CD1c-positive myeloid dendritic cell (primary cell): ENCODE results near the gene ZBTB43.
"Not testable (repeated sequence)": the region's sequence is repeated elsewhere in the genome, so short reads cannot be mapped to it uniquely, and the experiment has no call there.

Experiments
- DNase-seq: peaks from one replicate; pipeline ENCODE4 v3.0.0-alpha.2; 2016; ENCODE audit errors: extremely low spot score

The ZBTB43 gene

DNA sequence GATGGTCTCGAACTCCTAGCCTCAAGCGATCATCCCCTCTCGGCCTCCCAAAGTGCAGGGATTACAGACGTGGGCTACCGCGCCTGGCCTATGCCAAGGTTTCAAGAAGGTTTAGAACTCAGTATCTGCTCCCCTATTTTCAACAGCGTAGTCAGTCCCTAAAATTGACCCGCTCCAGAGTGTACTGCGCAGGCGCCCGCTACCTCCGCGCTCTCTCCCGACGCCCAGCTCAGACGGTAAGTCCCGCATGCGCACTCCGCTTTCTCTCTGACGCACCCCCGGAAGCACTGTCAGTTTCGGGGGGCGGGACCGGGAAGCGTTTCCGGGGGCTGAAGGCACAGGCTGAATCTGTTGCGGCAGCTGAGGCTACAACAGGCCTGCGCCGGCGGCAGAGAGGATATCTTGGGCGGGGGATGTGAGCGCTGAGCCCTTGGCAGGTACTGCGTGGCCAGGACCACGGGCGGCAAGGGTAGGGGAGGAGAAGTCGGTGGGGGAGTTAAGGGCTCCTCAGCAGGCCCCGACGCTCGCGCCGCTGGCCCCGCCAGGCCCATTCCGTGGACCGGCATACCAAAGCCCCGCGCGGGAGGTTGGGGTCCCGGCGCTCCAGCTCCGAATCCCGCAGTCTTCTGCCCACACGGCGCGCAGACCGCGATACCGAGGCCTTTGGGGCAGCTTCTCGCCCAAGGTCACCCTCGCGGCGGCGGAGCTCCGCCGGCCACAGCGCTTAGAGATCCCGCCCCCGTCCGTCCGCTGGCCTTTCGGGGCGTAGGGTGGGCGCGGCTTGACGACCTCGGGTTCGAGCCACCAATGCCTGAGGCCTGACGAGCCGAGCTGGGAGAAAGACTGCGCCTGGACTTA is at the start of gene ZBTB43:
Gene ZBTB43 (plus strand): TSS at position 345 of the 858 bp plus-strand sequence. CDS start 27,470 bp downstream, outside the sequence.
- peak; percentile 99 for DNase-seq

DNA sequence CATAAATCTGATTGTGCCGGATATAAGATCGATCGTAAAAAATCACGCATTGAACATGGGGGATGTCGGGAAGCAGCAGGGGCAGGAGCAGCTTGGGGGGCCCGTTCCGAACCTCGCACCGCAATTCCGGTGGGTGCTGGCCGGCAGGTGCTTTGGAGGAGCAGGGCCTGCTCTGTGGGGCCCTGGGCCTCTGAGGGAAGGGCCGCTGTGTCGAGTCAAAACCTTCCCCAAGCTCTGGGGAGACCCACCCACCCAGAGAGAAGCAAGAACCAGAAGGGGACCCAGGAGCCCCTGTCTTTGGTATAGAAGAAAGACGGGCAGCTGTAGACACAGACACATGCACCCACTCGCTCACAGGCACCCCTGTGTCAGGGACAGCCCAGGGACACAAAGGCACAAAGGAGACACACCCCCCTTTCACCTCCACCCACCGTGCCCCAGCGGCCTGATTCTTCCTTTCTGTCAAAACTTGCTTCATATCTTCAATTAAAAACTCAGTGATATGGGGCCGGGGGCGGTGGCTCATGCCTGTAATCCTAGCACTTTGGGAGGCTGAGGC is 49.4 kb upstream of the ZBTB43 start:
- DNase-seq, result no peak

DNA sequence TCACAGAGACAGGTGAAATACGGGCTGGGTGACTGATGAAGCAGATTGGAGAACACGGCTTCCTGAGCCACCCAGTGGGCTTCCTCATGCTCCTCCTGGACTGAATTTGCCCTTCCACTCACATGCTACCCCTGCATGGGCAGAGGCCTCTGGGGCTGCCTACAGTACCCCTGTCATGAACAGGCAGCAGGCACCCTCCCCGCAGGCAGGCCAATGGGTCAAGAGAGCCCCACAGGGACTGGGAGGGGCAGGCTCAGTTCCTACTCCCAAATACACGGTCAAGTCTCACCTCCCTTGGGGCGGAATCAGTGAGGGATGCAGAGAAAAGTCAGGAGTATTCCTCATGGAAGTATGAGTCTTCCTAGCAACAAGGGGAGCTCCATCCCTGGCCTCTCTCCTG is 48.6 kb upstream of the ZBTB43 start:
- DNase-seq, result no peak

- no peak for DNase-seq
Observed at GRCh38 chr9:126756876-126757415, 47.9 kb upstream of the ZBTB43 start.

GRCh38 chr9:126758916-126759585 is 45.8 kb upstream of the ZBTB43 start:
- no peak for DNase-seq

DNA sequence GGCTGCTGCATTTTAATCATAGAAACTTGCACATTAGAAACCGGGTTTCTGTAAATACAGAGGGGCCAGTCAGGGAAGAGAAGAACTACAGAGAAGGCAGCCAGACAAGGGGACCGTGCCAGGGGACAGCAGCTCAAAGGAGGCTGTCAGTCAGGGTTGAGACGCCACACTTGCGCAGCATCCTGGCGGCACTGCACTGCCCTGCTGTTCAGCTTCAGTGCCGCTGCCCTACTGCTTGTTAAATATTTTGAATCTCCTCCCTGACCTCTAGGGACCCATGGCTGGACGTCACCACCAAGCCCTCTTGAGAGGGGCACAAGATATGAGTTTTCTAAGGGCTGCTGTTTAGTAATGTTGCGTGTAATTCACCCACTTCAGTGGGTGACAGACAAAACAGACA is 43.6 kb upstream of the ZBTB43 start:
- no peak for DNase-seq

DNA sequence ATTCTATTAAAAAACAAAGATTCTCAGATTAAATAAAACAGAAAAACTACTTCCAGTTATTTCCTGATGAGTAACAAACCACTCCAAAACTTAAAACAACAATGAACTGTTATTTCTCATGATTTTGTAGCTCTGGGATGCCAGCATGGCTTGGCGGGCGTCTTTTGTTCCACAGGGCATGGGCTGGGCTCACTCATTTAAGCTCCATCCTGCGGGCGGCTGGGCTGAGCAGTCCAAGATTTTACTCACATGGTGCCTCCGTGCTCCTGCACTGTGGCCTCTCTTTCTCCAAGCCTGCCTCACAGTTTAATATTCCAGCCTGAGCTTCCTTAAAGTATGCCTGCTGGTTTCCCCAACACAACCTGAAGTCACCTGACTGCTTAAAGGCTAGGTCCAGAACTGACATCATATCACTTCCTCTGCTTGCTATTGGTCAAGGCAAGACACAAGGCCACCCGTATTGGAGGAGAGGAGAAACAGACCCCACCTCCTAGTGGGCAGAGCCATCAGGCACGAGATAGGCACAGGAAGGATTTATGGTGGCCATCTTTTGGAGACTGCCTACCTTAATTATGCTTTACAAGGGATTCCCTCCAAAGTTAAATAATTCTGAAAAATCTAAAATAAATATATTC is 41.6 kb upstream of the ZBTB43 start:
- no peak for DNase-seq

DNA sequence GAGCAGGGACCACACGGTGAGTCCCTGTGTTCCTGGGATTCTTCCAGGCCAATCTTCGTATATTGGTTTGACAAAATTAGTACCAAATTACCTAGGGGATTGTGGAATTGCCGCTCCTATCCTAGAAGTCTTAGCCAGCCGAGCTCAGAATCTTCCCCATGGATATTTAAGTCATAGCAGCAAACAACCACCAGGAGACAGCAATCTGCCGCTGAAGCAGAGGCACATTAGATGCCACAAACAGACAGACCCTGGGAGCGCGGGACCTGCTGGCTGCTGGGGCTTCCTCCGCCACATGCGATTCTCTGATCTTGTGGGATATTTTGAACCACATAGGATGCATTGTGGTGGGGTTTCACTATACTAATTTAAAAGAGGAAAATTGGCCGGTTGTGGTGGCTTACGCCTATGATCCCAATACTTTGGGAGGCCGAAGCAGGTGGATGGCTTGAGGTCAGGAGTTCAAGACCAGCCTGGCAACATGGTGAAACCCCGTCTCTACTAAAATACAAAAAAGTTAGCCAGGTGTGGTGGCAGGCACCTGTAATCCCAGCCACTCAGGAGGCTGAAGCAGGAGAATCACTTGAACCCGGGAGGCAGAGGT is 31.7 kb upstream of the ZBTB43 start:
- no peak for DNase-seq

DNA sequence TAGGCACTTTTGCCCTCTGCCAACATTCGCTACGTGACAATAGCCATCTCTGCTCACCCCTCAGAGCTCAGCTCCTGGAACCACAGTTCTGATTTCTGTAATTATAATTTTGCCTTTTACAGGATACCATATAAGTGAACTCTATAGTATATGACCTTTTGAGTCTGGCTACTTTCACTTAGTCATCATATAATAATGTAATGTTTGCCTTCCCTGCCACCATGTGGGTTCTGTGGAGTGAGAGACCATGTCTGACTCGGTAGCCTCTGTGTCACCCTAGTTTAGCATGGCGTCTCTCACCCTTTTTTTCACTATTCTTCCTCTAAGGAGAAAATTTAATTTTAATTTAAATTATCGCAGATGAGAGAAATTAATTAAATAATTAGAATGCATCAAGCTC is 28.9 kb upstream of the ZBTB43 start:
- no peak for DNase-seq

GRCh38 chr9:126777733-126778132 is 27.1 kb upstream of the ZBTB43 start:
- no peak for DNase-seq

DNA sequence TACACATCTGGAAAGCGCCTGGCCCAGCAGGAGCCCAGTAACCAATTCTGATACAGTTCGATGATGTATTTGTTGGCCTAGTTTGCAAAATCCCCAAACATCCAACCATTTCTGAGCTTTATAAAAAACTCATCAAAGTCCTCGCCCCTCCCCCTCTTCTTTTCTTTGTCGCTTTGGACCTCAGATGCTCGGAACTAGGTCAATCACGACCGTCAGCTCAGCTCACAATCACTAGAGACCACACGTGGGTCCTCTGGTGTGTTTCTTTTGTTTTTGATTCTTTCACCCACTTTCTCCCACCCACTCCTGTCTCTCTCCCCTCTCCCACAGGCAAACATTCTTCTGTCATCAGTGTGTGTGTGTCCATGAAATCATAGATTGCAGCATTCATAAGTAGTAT is 26.7 kb upstream of the ZBTB43 start:
- no peak for DNase-seq

DNA sequence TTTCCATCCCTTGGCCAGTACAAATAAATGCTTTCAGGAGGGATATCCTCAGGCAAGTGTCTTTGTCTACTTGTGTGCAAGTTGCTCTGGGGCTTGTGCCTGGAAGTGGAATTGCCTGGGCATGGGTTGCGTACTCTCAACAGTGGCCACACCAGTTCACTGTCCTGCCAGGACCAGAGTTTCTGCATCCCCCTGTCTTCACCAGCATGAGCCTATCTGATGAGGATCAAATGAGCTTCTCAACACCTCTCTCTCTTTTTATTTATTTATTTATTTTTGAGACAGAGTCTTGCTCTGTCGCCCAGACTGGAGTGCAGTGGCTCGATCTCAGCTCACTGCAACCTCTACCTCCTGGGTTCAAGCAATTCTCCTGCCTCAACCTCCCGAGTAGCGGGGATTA is 26.1 kb upstream of the ZBTB43 start:
- DNase-seq, result not testable (repeated sequence)

- peak; percentile 87 for DNase-seq
Observed at GRCh38 chr9:126781186-126782052, 23.4 kb upstream of the ZBTB43 start.

DNA sequence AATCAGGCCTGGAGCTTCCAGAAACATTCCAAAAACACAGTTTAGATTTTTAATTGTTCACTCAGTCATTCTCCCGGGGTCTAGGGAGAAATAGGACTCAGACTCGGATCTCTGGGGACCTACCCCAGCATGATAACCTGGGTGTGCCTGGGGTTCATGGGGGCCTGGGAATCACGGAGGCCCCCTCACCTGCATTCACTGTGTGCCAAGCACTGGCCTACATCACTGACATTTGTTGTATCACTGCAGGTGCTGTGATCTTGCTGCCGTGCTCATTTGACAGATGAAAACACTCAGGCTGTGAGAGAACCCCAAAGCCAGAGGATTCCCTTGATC is 22.8 kb upstream of the ZBTB43 start:
- no peak for DNase-seq

GRCh38 chr9:126783949-126784348 is 20.9 kb upstream of the ZBTB43 start:
- no peak for DNase-seq

DNA sequence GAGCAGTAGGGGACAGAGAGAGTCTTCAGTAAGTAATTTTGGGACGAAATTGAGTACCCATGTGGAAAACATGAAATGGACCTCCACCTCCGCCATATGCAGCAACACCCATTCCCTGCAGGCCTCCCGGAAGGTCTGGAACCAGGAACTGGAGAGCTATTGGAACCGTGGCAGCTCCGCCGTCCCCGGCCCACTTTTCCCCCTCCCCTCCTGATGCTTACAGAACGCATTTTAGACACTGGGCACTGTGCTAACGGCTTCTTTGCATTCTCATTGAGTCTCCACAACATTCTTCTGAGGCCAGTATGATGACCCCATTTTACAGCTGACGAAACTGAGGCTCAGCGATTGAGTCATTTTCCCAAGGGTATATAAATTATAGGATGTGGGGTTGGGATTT is 20.4 kb upstream of the ZBTB43 start:
- DNase-seq, result no peak

- DNase-seq, result not testable (repeated sequence)
Observed at GRCh38 chr9:126784841-126785240, 20.0 kb upstream of the ZBTB43 start.

DNA sequence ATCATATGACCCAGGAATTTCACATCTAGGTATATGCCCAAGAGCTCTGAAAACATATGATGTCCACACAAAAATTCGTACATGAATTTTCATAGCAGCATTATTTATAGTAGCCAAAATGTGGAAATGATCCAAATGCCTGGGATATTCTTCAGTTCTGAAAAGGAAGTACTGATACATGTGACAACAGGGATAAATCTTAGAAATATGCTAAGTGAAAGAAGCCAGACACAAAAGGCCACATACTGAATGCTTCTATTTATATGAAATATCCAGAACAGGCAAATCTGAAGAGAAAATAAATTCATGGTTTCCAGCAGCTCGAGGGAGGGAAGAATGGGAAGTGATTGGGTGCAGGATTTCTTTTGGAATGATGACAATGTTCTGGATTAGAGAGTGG is 16.8 kb upstream of the ZBTB43 start:
- DNase-seq, result no peak

GRCh38 chr9:126788634-126789349 is 16.0 kb upstream of the ZBTB43 start:
- peak; percentile 62 for DNase-seq

GRCh38 chr9:126790561-126790960 is 14.3 kb upstream of the ZBTB43 start:
- DNase-seq, result no peak
